ENCODE measurements around the gene COL16A1.

GRCh38 chr1:31653717-31654473 lies 49.9 kb downstream of the COL16A1 start:
- no peak for TF ChIP-seq POLR2A (IDR thresholded peaks at IDR 0.05)
- TF ChIP-seq, protein P1, sequence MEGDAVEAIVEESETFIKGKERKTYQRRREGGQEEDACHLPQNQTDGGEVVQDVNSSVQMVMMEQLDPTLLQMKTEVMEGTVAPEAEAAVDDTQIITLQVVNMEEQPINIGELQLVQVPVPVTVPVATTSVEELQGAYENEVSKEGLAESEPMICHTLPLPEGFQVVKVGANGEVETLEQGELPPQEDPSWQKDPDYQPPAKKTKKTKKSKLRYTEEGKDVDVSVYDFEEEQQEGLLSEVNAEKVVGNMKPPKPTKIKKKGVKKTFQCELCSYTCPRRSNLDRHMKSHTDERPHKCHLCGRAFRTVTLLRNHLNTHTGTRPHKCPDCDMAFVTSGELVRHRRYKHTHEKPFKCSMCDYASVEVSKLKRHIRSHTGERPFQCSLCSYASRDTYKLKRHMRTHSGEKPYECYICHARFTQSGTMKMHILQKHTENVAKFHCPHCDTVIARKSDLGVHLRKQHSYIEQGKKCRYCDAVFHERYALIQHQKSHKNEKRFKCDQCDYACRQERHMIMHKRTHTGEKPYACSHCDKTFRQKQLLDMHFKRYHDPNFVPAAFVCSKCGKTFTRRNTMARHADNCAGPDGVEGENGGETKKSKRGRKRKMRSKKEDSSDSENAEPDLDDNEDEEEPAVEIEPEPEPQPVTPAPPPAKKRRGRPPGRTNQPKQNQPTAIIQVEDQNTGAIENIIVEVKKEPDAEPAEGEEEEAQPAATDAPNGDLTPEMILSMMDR (IDR thresholded peaks at IDR 0.05), result no peak

Data from ovary (tissue), 3 donors.